Gastrocnemius medialis (tissue), 4 donors: Measurements from ENCODE around the gene MECR. TPM values are rescaled to one million over a fixed set of nuclear protein-coding genes. Genes with fewer than 3 reads are reported as not detected.

ENCODE experiments used
- ATAC-seq, 2 donors: fragments of 150-250 bp; one replicate each; pipeline ENCODE4 v1.9.1; 2016
- DNase-seq, 2 donors: peaks; one replicate each; pipeline ENCODE4 v3.0.0-alpha.2; 2019
- H3K27ac ChIP-seq, 4 donors: fragments of 200-600 bp; sonication (generic); 1 replicate in 1 of 4; 2 replicates in 3 of 4; pipeline ENCODE4 v1.5.1; 2016 to 2018; ENCODE audit warnings: mild to moderate bottlenecking in 2 of 4, moderate library complexity in 1 of 4
- H3K27me3 ChIP-seq, 3 donors: fragments of 200-600 bp; sonication (generic) in 2 of 3; 1 replicate in 1 of 3; 2 replicates in 2 of 3; pipeline versions ENCODE4 v1.5.1 to v1.6.0; 2016 to 2019; ENCODE audit warnings: mild to moderate bottlenecking in 1 of 3, moderate library complexity in 1 of 3
- H3K36me3 ChIP-seq, 2 donors: fragments of 200-600 bp; sonication (generic) in 1 of 2; one replicate each; pipeline ENCODE4 v1.5.1; 2017 to 2018
- H3K4me1 ChIP-seq, 2 donors: fragments of 200-600 bp; sonication (generic) in 1 of 2; one replicate each; pipeline ENCODE4 v1.5.1; 2016 to 2017; ENCODE audit warnings: mild to moderate bottlenecking in 2 of 2
- H3K4me3 ChIP-seq, 4 donors: fragments of 200-600 bp; sonication (generic) in 3 of 4; 1 replicate in 1 of 4; 2 replicates in 3 of 4; pipeline ENCODE4 v1.5.1; 2016 to 2019; ENCODE audit warnings: mild to moderate bottlenecking in 2 of 4
- H3K9me3 ChIP-seq, 3 donors: fragments of 200-600 bp; sonication (generic) in 2 of 3; 1 replicate in 1 of 3; 2 replicates in 2 of 3; pipeline ENCODE4 v1.5.1; 2016 to 2019
- POLR2A ChIP-seq, 2 donors: fragments of 450-650 bp; IDR thresholded peaks; one replicate each; pipeline ENCODE4 v1.6.1; 2017; ENCODE audit warnings: antibody characterized with exemption in 2 of 2, mild to moderate bottlenecking in 2 of 2, moderate library complexity in 2 of 2
- in situ Hi-C, 4 donors: fragments of 200-750 bp; cut with MboI; loops; one replicate each; pipeline versions ENCODE4 v1.15.0 to v1.8.0; 2017; ENCODE audit warnings: low sequenced_read_pairs in 4 of 4
- intact Hi-C: fragments of 100-400 bp; cut with DNase I; formaldehyde crosslinking; loops from one replicate; pipeline ENCODE4 v1.15.1; 2023; ENCODE audit warnings: low total_unique reads
- total RNA-seq, 4 donors: library from RNA; depleted of rRNA; stranded (reverse); fragments of >200 nt; gene quantifications; one replicate each; pipeline versions ENCODE4 v1.1.0 to v1.2.3, GENCODE V29; 2016
- TF ChIP-seq, protein P1 (sequence below), 5 experiments: fragments of 450-650 bp in 3 of 5; fragments of 200-600 bp in 2 of 5; sonication (generic) in 2 of 5; IDR thresholded peaks in 4 of 5; conservative IDR thresholded peaks in 1 of 5; 1 replicate in 4 of 5; 2 replicates in 1 of 5; pipeline ENCODE4 v1.5.1; 2016 to 2019; ENCODE audit warnings: antibody characterized with exemption in 5 of 5, mild to moderate bottlenecking in 3 of 5, moderate library complexity in 3 of 5

MECR gene
- total RNA-seq, 4 donors from 2014 or later, result 21.9 to 29.8 (median 26.6) TPM

- DNase-seq (no peak), ATAC-seq (peak; percentile 45 to 71)
- H3K9me3 ChIP-seq, result no peaks in the 10 kb centered on the region
- peak overlapping the region in 2 of 4 donors; percentile 4 to 20 for H3K27ac ChIP-seq
- TF ChIP-seq, protein P1, sequence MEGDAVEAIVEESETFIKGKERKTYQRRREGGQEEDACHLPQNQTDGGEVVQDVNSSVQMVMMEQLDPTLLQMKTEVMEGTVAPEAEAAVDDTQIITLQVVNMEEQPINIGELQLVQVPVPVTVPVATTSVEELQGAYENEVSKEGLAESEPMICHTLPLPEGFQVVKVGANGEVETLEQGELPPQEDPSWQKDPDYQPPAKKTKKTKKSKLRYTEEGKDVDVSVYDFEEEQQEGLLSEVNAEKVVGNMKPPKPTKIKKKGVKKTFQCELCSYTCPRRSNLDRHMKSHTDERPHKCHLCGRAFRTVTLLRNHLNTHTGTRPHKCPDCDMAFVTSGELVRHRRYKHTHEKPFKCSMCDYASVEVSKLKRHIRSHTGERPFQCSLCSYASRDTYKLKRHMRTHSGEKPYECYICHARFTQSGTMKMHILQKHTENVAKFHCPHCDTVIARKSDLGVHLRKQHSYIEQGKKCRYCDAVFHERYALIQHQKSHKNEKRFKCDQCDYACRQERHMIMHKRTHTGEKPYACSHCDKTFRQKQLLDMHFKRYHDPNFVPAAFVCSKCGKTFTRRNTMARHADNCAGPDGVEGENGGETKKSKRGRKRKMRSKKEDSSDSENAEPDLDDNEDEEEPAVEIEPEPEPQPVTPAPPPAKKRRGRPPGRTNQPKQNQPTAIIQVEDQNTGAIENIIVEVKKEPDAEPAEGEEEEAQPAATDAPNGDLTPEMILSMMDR (IDR thresholded peaks at IDR 0.05 in 4 of 5, conservative IDR thresholded peaks at IDR 0.05 in 1 of 5), result no peak
- no peak for TF ChIP-seq POLR2A (IDR thresholded peaks at IDR 0.05)
- H3K4me3 ChIP-seq, result no peak overlapping the region
- no peaks in the 10 kb centered on the region for H3K27me3 ChIP-seq
- in situ Hi-C loops, result no loop called here
- H3K36me3 ChIP-seq, result peaks cover 0 to 15% of the 10 kb centered on the region in 2 donors
- H3K4me1 ChIP-seq, result peaks cover 57 to 64% of the 10 kb centered on the region in 2 donors
- intact Hi-C loops, result no loop called here
Observed at GRCh38 chr1:29171089-29171488, 59.6 kb downstream of the MECR start.

- DNase-seq (no peak), ATAC-seq (no peak)
- Histone ChIP-seq H3K9me3 (no peaks in the 10 kb centered on the region), H3K4me1 (peaks cover 54 to 67% of the 10 kb centered on the region in 2 donors), H3K4me3 (no peak overlapping the region), H3K36me3 (peaks cover 0 to 22% of the 10 kb centered on the region in 2 donors), H3K27me3 (no peaks in the 10 kb centered on the region), H3K27ac (no peak overlapping the region)
- TF ChIP-seq, protein P1 (IDR thresholded peaks at IDR 0.05 in 4 of 5, conservative IDR thresholded peaks at IDR 0.05 in 1 of 5), result no peak
- TF ChIP-seq POLR2A (IDR thresholded peaks at IDR 0.05), result no peak
- intact Hi-C loops (no loop called here), in situ Hi-C loops (no loop called here)
Observed at GRCh38 chr1:29169976-29170375, 60.8 kb downstream of the MECR start.

GRCh38 chr1:29167904-29168303 lies 62.8 kb downstream of the MECR start:
- Histone ChIP-seq H3K9me3 (no peaks in the 10 kb centered on the region), H3K36me3 (peaks cover 0 to 32% of the 10 kb centered on the region in 2 donors), H3K4me3 (no peak overlapping the region), H3K27me3 (no peaks in the 10 kb centered on the region), H3K4me1 (peaks cover 65 to 72% of the 10 kb centered on the region in 2 donors), H3K27ac (no peak overlapping the region)
- DNase-seq (no peak), ATAC-seq (no peak)
- intact Hi-C loops, result no loop called here
- TF ChIP-seq, protein P1 (IDR thresholded peaks at IDR 0.05 in 4 of 5, conservative IDR thresholded peaks at IDR 0.05 in 1 of 5), result no peak
- TF ChIP-seq POLR2A (IDR thresholded peaks at IDR 0.05), result no peak
- in situ Hi-C loops, result no loop called here

GRCh38 chr1:29166291-29166878 lies 64.3 kb downstream of the MECR start:
- ATAC-seq, result no peak
- no peak for TF ChIP-seq POLR2A (IDR thresholded peaks at IDR 0.05)
- TF ChIP-seq, protein P1 (IDR thresholded peaks at IDR 0.05 in 4 of 5, conservative IDR thresholded peaks at IDR 0.05 in 1 of 5), result no peak
- DNase-seq, result no peak
- no peaks in the 10 kb centered on the region for H3K27me3 ChIP-seq
- H3K4me1 ChIP-seq, result peaks cover 65 to 72% of the 10 kb centered on the region in 2 donors
- H3K36me3 ChIP-seq, result peaks cover 0 to 32% of the 10 kb centered on the region in 2 donors
- no peak overlapping the region for H3K27ac ChIP-seq
- no peaks in the 10 kb centered on the region for H3K9me3 ChIP-seq
- intact Hi-C loops, result no loop called here
- in situ Hi-C loops, result no loop called here
- H3K4me3 ChIP-seq, result no peak overlapping the region
